HepG2 (cell line): ENCODE results near the gene ETV6. TPM values are rescaled to one million over a fixed set of nuclear protein-coding genes. Genes with fewer than 3 reads are reported as not detected.

Source experiments
- ATAC-seq: fragments of 200-7000 bp; cut with Tn5 transposase; 3 replicates; pipeline ENCODE4 v1.9.1; 2020; ENCODE audit warnings: mild to moderate bottlenecking, moderate library complexity
- BruUV-seq: library from RNA; stranded (reverse); fragments of 400-500 nt; replicated peaks from 2 replicates; lab custom pipeline; 2021; lab: Mats Ljungman, UMichigan
- CTCF ChIA-PET: fragments of 300-600 bp; formaldehyde crosslinking; extraction: SDS; loops from one replicate; lab custom pipeline; 2021; ENCODE audit warnings: low total read pairs, inconsistent platforms, low intra/inter-chr PET ratio; lab: Yijun Ruan, JAX
- POLR2A ChIA-PET: fragments of 350-600 bp; sonication (Branson Sonifier 250); formaldehyde crosslinking; loops from one replicate; lab custom pipeline; 2020; ENCODE audit warnings: antibody characterized with exemption, inconsistent platforms; lab: Yijun Ruan, JAX
- DNase-seq: peaks from one replicate; pipeline ENCODE4 v3.0.0-alpha.2; 2015; ENCODE audit warnings: low spot score
- FAIRE-seq: peaks from 3 replicates; lab custom pipeline; 2011; peaks lifted over from hg19 to GRCh38; lab: Jason Lieb, UNC
- H2AFZ ChIP-seq: one replicate; pipeline ENCODE4 v1.6.1; 2011; ENCODE audit warnings: low read length, inconsistent platforms
- H3K27ac ChIP-seq: fragments of 300-600 bp; 3 replicates; pipeline ENCODE4 v1.8.0; 2011; ENCODE audit warnings: mixed run types, mild to moderate bottlenecking, mixed read lengths, low read length, inconsistent platforms; ENCODE audit not compliant: insufficient read depth; ENCODE audit errors: extremely low read length
- H3K27me3 ChIP-seq, 2 experiments: fragments of 200-600 bp in 1 of 2; 2 replicates in 1 of 2; 3 replicates in 1 of 2; pipeline versions ENCODE4 v1.6.0 to v1.8.0; 2011; ENCODE audit warnings: low read length in 2 of 2, mild to moderate bottlenecking in 2 of 2, moderate library complexity in 2 of 2, inconsistent platforms in 1 of 2; ENCODE audit not compliant: insufficient read depth in 2 of 2, control insufficient read depth in 1 of 2
- H3K36me3 ChIP-seq, 2 experiments: fragments of 200-600 bp in 1 of 2; replicated peaks in 1 of 2; 2 replicates in 1 of 2; 3 replicates in 1 of 2; pipeline versions ENCODE4 v1.5.1 to v1.8.0; 2011; ENCODE audit warnings: low read length in 2 of 2, inconsistent platforms in 1 of 2; ENCODE audit not compliant: insufficient read depth in 2 of 2, control insufficient read depth in 1 of 2
- H3K4me1 ChIP-seq: 2 replicates; pipeline ENCODE4 v1.5.1; 2012; ENCODE audit warnings: low read length, inconsistent platforms; ENCODE audit not compliant: insufficient read depth
- H3K4me2 ChIP-seq: 2 replicates; pipeline ENCODE4 v1.6.0; 2011; ENCODE audit warnings: low read depth, low read length, inconsistent platforms
- H3K4me3 ChIP-seq, 3 experiments: fragments of 200-600 bp in 1 of 3; sonication (generic), shearing (Covaris generic) in 1 of 3; replicated peaks in 1 of 3; 2 replicates each; pipeline ENCODE4 v1.5.1; 2011 to 2016; ENCODE audit warnings: low read length in 3 of 3, inconsistent platforms in 2 of 3, low read depth in 2 of 3, mild to moderate bottlenecking in 2 of 3, control low read depth in 1 of 3, mixed read lengths in 1 of 3; ENCODE audit not compliant: insufficient read depth in 1 of 3
- H3K79me2 ChIP-seq: one replicate; pipeline ENCODE4 v1.6.1; 2011; ENCODE audit warnings: low read length, inconsistent platforms; ENCODE audit not compliant: insufficient read depth
- H3K9ac ChIP-seq: 2 replicates; pipeline ENCODE4 v1.6.0; 2011; ENCODE audit warnings: mild to moderate bottlenecking, low read depth, low read length, inconsistent platforms; ENCODE audit not compliant: insufficient read depth
- H3K9me3 ChIP-seq: 2 replicates; pipeline ENCODE4 v1.5.1; 2012; ENCODE audit warnings: mild to moderate bottlenecking, low read length
- H4K20me1 ChIP-seq: 2 replicates; pipeline ENCODE4 v1.6.0; 2011; ENCODE audit warnings: inconsistent platforms, mild to moderate bottlenecking, low read length, moderate library complexity; ENCODE audit not compliant: insufficient read depth
- ATM ChIP-seq: fragments of 450-650 bp; IDR thresholded peaks from 2 replicates; pipeline ENCODE4 v1.7.1; 2017; ENCODE audit warnings: mild to moderate bottlenecking, borderline replicate concordance
- ELK4 ChIP-seq: sonication (generic); formaldehyde crosslinking; IDR thresholded peaks from 2 replicates; pipeline ENCODE4 v1.9.0; 2021; ENCODE audit warnings: missing genetic modification reagents, borderline replicate concordance
- ESRRA ChIP-seq: sonication (generic); formaldehyde crosslinking; IDR thresholded peaks from 2 replicates; pipeline ENCODE4 v1.5.1; 2020; ENCODE audit warnings: mild to moderate bottlenecking, low read depth, missing genetic modification reagents
- HOMEZ ChIP-seq: IDR thresholded peaks from 2 replicates; pipeline ENCODE4 v1.6.1; 2016; ENCODE audit warnings: low read depth
- KLF6 ChIP-seq: IDR thresholded peaks from 2 replicates; pipeline ENCODE4 v1.8.0; 2016; ENCODE audit warnings: missing biosample characterization, missing genetic modification reagents
- ZFP90 ChIP-seq: sonication (generic); formaldehyde crosslinking; IDR thresholded peaks from 2 replicates; pipeline ENCODE4 v1.8.0; 2022; ENCODE audit warnings: missing genetic modification reagents, mild to moderate bottlenecking, inconsistent platforms, borderline replicate concordance
- ZFX ChIP-seq: sonication (generic); formaldehyde crosslinking; IDR thresholded peaks from 2 replicates; pipeline ENCODE4 v1.4.0; 2020; ENCODE audit warnings: mild to moderate bottlenecking, low read depth, missing genetic modification reagents, moderate library complexity
- ZNF772 ChIP-seq: sonication (generic); formaldehyde crosslinking; IDR thresholded peaks from 2 replicates; pipeline ENCODE4 v1.5.0; 2020; ENCODE audit warnings: mild to moderate bottlenecking, missing genetic modification reagents
- ZNF841 ChIP-seq: sonication (generic); formaldehyde crosslinking; IDR thresholded peaks from 2 replicates; pipeline ENCODE4 v1.8.1; 2023; ENCODE audit warnings: missing genetic modification reagents, borderline replicate concordance
- WGBS: methylation state at CpG from one replicate; pipeline ENCODE4 v1.1.6; 2017; ENCODE audit warnings: low lambda C conversion rate; 5-methylcytosine and 5-hydroxymethylcytosine counted together
- in situ Hi-C: cut with HindIII; loops from 2 replicates; pipeline ENCODE4 v1.10.0; 2017; ENCODE audit warnings: low pct_unique_long_range_greater_than_20kb; ENCODE audit not compliant: extremely low pct_ligation_motif_present
- intact Hi-C: fragments of 100-400 bp; cut with micrococcal nuclease; formaldehyde crosslinking; loops from one replicate; pipeline ENCODE4 v1.10.0; 2022; ENCODE audit not compliant: unreplicated experiment
- polyA plus RNA-seq, 8 experiments: library from polyadenylated mRNA; depleted of rRNA in 3 of 8; stranded (reverse) in 7 of 8; unstranded in 1 of 8; fragments of >200 nt; fragmentation: Illumina TruSeq in 4 of 8; extraction: Trizol in 4 of 8; gene quantifications; 2 replicates each; pipeline versions ENCODE4 v1.2.1 to v1.2.3, GENCODE V29; 2011 to 2016; ENCODE audit warnings: low read depth in 4 of 8, missing spikeins in 1 of 8, mixed read lengths in 1 of 8; ENCODE audit not compliant: insufficient read depth in 1 of 8
- total RNA-seq, 5 experiments: library from RNA; depleted of rRNA; stranded (reverse); fragments of >200 nt; fragmentation: Illumina TruSeq; extraction: Trizol; gene quantifications; 2 replicates each; pipeline ENCODE4 v1.2.3, GENCODE V29; 2016; ENCODE audit warnings: low read depth in 1 of 5
- TF ChIP-seq, protein P1 (sequence below): sonication (generic); formaldehyde crosslinking; IDR thresholded peaks from 2 replicates; pipeline ENCODE4 v1.5.1; 2020; ENCODE audit warnings: mild to moderate bottlenecking, missing genetic modification reagents, borderline replicate concordance
- TF ChIP-seq, protein P2 (sequence below): sonication (generic); formaldehyde crosslinking; IDR thresholded peaks from 2 replicates; pipeline ENCODE4 v1.8.0; 2022; ENCODE audit warnings: missing genetic modification reagents, mild to moderate bottlenecking, borderline replicate concordance

Gene ETV6
- total and polyA plus RNA-seq, 2 of the 13 experiments (the other 11 are each of a cell fraction or from before 2014, with no cell fraction given) = 2.2 to 3.0 TPM

DNA sequence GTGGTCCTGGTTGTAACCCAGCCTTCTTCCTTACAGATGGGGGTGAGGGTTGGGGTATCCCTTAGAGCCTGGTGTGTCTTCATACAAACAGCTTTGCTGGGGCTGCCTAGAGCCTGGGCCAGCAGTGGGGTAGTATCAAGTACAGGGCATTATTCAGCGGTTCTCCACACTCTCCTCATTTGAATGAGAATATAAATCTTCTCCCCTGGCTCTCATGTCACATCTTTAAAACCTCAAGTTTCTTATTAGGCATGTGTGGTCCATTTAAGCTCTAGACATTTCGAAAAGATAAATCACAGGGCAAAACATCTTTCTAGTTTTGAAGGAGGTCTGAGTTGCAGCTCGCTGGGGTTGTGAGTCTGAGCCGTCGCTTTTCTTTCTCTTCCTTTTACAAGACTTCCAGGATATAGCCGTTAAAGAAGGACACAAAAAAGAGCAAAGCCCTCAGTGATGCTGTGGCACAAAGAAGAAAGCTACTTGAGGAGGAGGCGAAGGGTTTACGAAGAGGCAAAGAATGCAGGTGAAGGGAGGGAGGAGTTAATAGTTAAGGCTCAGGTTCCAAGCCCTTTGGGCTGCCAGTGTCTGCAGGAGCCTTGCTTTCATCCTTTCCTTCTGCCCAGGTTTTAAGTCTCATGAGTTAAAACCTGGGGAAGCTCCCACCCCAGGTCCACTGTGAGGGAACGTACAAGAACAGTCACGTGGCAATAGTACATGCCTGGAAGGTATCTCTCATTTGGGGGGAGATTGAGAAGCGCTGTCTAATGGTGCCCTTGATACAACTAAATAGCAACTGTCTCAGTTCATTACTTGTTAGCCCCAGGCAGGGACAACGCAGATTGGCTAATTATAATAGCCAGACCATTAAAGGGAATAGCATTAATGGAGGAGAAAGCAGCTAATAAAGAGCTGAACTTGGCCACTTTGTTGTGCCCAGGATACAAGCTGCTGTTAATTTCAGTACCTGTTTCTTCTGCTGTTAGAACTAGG lies 94.2 kb downstream of the ETV6 start:
- no peaks in the 10 kb centered on the region for H3K36me3 ChIP-seq
- ChIA-PET CTCF (no interaction called here), POLR2A (no interaction called here)
- no peak for FAIRE-seq
- no TSS peak for BruUV-seq
- in situ Hi-C loops = no loop called here
- TF ChIP-seq KLF6 (CRISPR knock-in tag) (no peak), ELK4 (CRISPR knock-in tag) (no peak), ATM (no peak), ZFP90 (CRISPR knock-in tag) (no peak), ZNF841 (CRISPR knock-in tag) (no peak), ZNF772 (CRISPR knock-in tag) (no peak), HOMEZ (CRISPR knock-in tag) (no peak), ZFX (CRISPR knock-in tag) (no peak), ESRRA (no peak)
- TF ChIP-seq, protein P1, sequence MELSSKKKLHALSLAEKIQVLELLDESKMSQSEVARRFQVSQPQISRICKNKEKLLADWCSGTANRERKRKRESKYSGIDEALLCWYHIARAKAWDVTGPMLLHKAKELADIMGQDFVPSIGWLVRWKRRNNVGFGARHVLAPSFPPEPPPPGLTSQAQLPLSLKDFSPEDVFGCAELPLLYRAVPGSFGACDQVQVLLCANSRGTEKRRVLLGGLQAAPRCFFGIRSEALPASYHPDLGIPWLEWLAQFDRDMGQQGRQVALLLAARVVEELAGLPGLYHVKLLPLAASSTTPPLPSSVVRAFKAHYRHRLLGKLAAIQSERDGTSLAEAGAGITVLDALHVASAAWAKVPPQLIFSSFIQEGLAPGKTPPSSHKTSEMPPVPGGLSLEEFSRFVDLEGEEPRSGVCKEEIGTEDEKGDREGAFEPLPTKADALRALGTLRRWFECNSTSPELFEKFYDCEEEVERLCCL (CRISPR knock-in tag) = no peak
- TF ChIP-seq, protein P2, sequence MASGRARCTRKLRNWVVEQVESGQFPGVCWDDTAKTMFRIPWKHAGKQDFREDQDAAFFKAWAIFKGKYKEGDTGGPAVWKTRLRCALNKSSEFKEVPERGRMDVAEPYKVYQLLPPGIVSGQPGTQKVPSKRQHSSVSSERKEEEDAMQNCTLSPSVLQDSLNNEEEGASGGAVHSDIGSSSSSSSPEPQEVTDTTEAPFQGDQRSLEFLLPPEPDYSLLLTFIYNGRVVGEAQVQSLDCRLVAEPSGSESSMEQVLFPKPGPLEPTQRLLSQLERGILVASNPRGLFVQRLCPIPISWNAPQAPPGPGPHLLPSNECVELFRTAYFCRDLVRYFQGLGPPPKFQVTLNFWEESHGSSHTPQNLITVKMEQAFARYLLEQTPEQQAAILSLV = no peak
- H2AFZ ChIP-seq = no peak overlapping the region
- H3K9ac ChIP-seq = no peak overlapping the region
- ATAC-seq = no peak
- H3K4me3 ChIP-seq = no peak overlapping the region
- 81% methylated on average over 12 of the region's 12 CpGs for WGBS
- no peaks in the 10 kb centered on the region for H3K4me1 ChIP-seq
- H3K27me3 ChIP-seq = no peaks in the 10 kb centered on the region
- no peak overlapping the region for H3K4me2 ChIP-seq
- H3K9me3 ChIP-seq = no peaks in the 10 kb centered on the region
- no peaks in the 10 kb centered on the region for H4K20me1 ChIP-seq
- intact Hi-C loops = no loop called here
- no peaks in the 10 kb centered on the region for H3K79me2 ChIP-seq
- H3K27ac ChIP-seq = no peak overlapping the region
- no peak for DNase-seq
